Measurements from ENCODE around the gene TGFBR3. TPM values are rescaled to one million over a fixed set of nuclear protein-coding genes. Genes with fewer than 3 reads are reported as not detected.

The TGFBR3 gene
- total and polyA plus RNA-seq, 9 donors = 92.4 to 442 (median 165) TPM

DNA sequence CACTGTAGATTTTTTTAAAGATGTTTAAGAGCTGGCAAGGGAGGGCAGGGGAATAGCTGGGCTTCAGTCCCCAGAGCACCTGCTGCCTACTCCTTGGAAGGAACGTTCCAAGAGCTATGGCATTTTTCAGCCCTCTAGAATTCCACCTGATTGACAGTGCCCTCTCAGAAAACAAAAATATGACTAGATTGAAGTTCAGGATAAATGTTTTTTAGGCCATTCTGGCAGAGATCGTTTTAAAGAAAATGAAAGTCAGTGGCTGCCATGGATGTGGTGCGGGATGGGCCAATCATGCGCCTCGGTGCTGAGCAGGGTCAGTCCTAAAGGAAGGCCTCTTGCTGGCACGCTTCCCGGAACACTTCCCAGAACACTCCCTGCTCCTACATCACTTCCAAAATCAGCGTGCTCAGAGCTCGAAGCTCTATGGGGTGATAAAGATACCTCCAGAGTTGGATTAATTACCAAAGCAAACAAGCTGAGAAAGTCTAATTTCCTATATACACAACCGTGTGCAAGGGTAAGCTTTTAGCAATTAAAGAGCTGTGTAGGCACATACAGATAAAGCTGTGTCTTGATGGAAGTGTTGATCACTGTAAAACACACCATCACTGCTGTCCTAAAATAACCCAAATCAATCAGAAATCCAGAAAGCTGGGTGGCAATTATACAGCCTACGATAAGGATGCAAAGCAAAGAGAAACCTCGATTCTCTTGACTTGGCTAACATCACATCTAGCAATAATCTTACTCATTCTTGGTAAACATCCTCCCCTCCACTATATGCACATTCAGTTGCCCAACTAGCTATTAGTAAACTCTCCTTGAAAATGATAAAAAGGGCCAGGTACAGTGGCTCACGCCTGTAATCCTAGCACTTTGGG is 34.6 kb downstream of the TGFBR3 start:
- intact Hi-C loops (cut with DNase I) = no loop called here

DNA sequence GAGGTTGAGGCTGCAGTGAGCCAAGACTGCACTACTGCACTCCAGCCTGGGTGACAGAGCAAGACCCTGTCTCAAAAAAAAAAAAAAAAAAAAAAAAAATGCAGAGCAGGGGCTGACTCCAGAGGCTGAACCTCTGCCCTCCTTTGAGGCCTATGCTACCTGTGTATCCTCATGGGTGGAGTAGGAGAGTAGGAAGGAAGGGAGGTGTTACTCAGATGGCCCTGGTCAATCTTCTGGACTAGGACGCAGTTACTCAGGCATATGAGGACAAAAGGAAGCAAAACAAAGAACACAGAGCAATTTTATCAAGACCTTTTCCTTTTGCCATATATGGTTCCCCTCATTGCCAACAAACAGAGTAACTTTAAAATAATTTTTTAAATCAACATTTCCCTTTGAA is 35.2 kb downstream of the TGFBR3 start:
- Histone ChIP-seq H3K4me1 (ENCODE audit: insufficient read depth) (peaks cover 15% of the 10 kb centered on the region), H3K27ac (peak overlapping the region; percentile 58 to 79), H3K27me3 (no peaks in the 10 kb centered on the region), H3K9me3 (no peaks in the 10 kb centered on the region), H3K4me3 (peak overlapping the region; percentile 12), H3K36me3 (no peaks in the 10 kb centered on the region)
- intact Hi-C loops (cut with DNase I) = no loop called here
- WGBS, 3 donors = 11 to 21% (median 11%) methylated on average over 1 of the region's 1 CpG
- no peak for DNase-seq
- no peak for TF ChIP-seq POLR2A (IDR thresholded peaks at IDR 0.05)
- TF ChIP-seq, protein P1, sequence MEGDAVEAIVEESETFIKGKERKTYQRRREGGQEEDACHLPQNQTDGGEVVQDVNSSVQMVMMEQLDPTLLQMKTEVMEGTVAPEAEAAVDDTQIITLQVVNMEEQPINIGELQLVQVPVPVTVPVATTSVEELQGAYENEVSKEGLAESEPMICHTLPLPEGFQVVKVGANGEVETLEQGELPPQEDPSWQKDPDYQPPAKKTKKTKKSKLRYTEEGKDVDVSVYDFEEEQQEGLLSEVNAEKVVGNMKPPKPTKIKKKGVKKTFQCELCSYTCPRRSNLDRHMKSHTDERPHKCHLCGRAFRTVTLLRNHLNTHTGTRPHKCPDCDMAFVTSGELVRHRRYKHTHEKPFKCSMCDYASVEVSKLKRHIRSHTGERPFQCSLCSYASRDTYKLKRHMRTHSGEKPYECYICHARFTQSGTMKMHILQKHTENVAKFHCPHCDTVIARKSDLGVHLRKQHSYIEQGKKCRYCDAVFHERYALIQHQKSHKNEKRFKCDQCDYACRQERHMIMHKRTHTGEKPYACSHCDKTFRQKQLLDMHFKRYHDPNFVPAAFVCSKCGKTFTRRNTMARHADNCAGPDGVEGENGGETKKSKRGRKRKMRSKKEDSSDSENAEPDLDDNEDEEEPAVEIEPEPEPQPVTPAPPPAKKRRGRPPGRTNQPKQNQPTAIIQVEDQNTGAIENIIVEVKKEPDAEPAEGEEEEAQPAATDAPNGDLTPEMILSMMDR (IDR thresholded peaks at IDR 0.05) = no peak
- no peak for TF ChIP-seq EP300 (IDR thresholded peaks at IDR 0.05)

More for the DNA sequence above, 34.6 kb downstream of the TGFBR3 start:
- H3K4me1 ChIP-seq (ENCODE audit: insufficient read depth) = peaks cover 13% of the 10 kb centered on the region
- peak; percentile 92 to 98 (median 97) for DNase-seq
- H3K27ac ChIP-seq = peak overlapping the region; percentile 58 to 79
- whole genome bisulfite sequencing, 3 donors = 8 to 15% (median 10%) methylated on average over 13 of the region's 13 CpGs
- TF ChIP-seq, protein P1 (IDR thresholded peaks at IDR 0.05) = no peak
- no peak for TF ChIP-seq POLR2A (IDR thresholded peaks at IDR 0.05)
- no peak for TF ChIP-seq EP300 (IDR thresholded peaks at IDR 0.05)
- no peaks in the 10 kb centered on the region for H3K9me3 ChIP-seq
- no peaks in the 10 kb centered on the region for H3K27me3 ChIP-seq
- no peaks in the 10 kb centered on the region for H3K36me3 ChIP-seq
- H3K4me3 ChIP-seq = peak overlapping the region; percentile 12

DNA sequence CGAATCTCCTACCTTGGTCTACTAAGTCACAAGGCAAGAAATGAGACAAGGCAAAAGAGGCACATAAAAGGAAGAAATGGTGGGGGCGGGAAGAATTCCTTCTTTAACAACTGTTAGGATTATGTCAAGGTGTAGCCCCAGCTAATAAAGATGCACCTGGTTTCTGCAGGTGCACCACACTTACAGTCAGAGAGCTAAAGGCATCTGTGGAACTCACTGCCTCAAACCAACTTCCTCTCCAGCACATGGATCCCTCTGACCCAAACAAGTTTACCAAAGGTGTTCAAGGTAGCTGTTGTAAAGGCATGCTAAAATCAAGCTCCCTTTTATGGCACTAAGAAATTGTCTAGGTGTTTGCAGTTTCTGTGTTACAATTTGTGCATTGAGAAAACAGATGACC is 38.1 kb downstream of the TGFBR3 start:
- intact Hi-C loops (cut with DNase I) = no loop called here
- Histone ChIP-seq H3K4me1 (ENCODE audit: insufficient read depth) (peaks cover 15% of the 10 kb centered on the region), H3K9me3 (no peaks in the 10 kb centered on the region), H3K4me3 (no peak overlapping the region), H3K27ac (no peak overlapping the region), H3K27me3 (no peaks in the 10 kb centered on the region), H3K36me3 (no peaks in the 10 kb centered on the region)
- TF ChIP-seq POLR2A (IDR thresholded peaks at IDR 0.05) (no peak), EP300 (IDR thresholded peaks at IDR 0.05) (no peak)
- TF ChIP-seq, protein P1 (IDR thresholded peaks at IDR 0.05) = no peak
- 61 to 67% (median 67%) methylated on average over 2 of the region's 2 CpGs for WGBS, 3 donors
- no peak for DNase-seq

DNA sequence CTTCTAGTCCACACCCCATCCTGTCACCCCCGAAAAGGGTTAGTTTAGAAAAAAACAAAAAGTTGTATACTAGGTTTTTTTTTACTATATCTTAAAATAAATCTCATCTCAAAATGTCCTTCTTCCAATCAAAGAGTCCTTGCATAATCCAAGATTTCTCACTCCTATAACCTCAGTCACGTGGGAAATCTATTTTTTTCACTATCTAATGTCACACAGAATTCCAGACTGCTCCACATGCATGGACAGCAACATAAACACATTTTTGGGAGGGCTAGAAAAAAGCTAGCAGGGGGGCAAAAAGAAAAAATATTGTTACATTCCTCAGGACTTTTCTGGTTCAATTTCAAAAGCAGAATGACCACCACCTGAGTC is 39.3 kb downstream of the TGFBR3 start:
- Histone ChIP-seq H3K4me1 (ENCODE audit: insufficient read depth) (peaks cover 16% of the 10 kb centered on the region), H3K27me3 (no peaks in the 10 kb centered on the region), H3K27ac (peak overlapping the region in 1 of 2 donors; percentile 63), H3K36me3 (no peaks in the 10 kb centered on the region), H3K4me3 (no peak overlapping the region), H3K9me3 (no peaks in the 10 kb centered on the region)
- no peak for DNase-seq
- WGBS, 3 donors = 17 to 47% (median 25%) methylated on average over 2 of the region's 2 CpGs
- intact Hi-C loops (cut with DNase I) = no loop called here
- TF ChIP-seq, protein P1 (IDR thresholded peaks at IDR 0.05) = no peak
- TF ChIP-seq EP300 (IDR thresholded peaks at IDR 0.05) (no peak), POLR2A (IDR thresholded peaks at IDR 0.05) (no peak)
